GM18507 (cell line): Measurements from ENCODE around the gene DCAF15.
A peak's percentile ranks its signal among the peaks of the same experiment; 100 is the strongest.
"Not testable (repeated sequence)": the region's sequence is repeated elsewhere in the genome, so short reads cannot be mapped to it uniquely, and the experiment has no call there.

Experiments
- DNase-seq: peaks from one replicate; pipeline ENCODE4 v3.0.0; 2011; ENCODE audit warnings: low read depth; ENCODE audit not compliant: insufficient read length; ENCODE audit errors: extremely low spot score
- FAIRE-seq: peaks from 2 replicates; lab custom pipeline; 2011; peaks lifted over from hg19 to GRCh38; lab: Jason Lieb, UNC

DCAF15 gene

DNA sequence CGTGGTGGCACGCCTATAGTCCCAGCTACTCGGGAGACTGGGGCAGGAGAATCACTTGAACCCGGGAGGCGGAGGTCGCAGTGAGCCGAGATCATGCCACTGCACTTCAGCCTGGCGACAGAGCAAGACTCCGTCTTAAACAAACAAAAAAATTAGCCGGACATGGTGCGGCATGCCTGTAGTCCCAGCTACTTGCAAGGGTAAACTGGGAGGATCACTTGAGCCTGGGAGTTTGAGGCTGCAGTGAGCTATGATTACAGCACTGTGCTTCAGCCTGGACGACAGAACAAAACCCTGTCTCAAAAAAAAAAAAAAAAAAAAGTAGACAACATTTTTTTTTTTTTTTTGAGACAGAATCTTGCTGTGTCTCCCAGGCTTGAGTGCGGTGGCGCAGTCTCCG, 19.6 kb downstream of the DCAF15 start:
- not testable (repeated sequence) for FAIRE-seq, DNase-seq

- FAIRE-seq (no peak), DNase-seq (no peak)
Observed at GRCh38 chr19:13972368-13973155, 20.3 kb downstream of the DCAF15 start.

GRCh38 chr19:13973479-13973878, 21.2 kb downstream of the DCAF15 start:
- not testable (repeated sequence) for DNase-seq, FAIRE-seq

DNA sequence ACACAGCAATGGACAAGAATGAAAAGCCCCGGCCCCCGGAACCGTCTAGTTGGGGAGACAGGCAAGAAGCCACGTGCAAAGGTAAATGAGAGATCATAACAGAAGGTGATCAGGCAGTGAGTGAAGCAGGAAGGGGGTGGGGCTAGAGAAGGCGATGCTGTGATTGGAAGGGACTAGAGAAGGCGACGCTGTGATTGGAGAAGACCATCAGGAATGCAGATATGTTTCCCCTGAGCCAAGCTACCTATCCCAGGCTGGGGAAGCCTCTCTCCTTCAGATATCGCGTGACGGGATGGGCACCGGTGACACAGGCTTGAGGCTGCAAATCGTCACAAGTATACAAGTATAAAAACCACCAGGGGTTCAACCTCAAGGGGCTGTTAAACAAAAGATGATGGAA, 21.8 kb downstream of the DCAF15 start:
- FAIRE-seq: no peak
- DNase-seq: no peak

- FAIRE-seq (no peak), DNase-seq (no peak)
Observed at GRCh38 chr19:13975870-13976269, 23.6 kb downstream of the DCAF15 start.

- no peak for FAIRE-seq
Observed at GRCh38 chr19:13976446-13976845, 24.1 kb downstream of the DCAF15 start.

DNA sequence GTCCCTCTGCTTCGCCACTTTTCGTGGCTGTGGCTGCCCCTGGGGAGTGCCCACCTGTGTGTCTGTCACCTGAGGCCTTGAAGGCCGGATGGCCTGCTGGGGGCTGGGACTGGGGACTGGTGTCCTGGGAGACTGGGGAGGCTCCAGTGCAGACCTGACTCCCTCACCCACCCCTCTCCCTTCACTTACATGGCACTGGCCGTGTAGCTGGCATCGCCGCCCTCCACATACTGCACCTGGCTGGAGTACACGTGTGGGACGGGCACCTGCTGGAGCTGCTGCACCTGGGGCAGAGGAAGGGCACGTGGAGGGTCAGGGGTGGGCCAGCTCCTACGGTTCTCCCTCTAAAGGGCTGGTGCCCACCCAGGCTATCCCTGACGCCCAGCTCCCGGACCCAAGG, 25.5 kb downstream of the DCAF15 start:
- no peak for FAIRE-seq
- no peak for DNase-seq

More at GRCh38 chr19:13976446-13976845, 24.1 kb downstream of the DCAF15 start:
- no peak for DNase-seq

DNA sequence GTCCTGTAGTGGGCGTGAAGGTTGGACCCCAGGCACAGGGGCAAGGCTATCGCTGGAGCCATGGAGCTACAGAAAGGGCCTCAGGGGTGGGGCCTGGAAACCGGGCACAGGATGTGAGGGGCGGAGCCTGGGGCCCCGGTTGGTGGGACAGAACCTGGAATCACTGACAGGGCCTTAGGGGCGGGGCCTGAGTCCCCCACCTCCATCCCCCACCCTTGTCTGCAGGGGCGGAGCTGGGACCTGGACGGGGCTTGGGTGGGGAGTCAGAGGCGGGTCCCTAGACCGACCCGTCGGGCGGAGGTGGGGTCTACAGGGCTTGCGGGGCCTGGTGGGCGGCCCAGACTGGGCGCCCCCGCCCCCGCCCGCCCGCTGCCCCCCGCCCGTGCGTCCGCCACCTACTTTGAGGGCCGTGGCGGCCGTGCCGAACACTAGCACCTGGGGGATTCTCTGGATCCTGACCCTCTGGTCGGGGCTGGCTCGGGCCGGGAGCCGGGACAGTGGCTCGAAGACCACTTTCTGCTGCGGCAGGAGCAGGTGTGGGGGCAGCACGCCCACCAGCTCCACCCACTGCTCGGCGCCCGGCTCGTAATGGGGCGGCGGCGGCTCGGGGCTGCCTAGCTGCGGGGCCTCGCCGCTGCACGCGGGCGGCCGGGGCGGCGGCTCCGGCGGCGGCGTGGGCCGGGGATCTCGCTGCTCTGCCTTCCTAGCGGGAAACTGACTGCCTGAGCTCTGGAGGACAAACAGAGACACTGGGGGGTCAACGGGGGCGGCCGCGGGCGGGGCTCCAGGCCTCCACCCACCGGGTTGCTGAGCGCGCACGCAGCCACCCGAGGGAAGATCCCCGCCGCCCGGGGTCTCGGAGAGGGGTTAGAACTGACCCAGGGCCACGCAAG, 26.3 kb downstream of the DCAF15 start:
- no peak for FAIRE-seq
- DNase-seq: no peak

- no peak for DNase-seq
- FAIRE-seq: no peak
Observed at GRCh38 chr19:13979244-13979615, 26.9 kb downstream of the DCAF15 start.

- DNase-seq (no peak), FAIRE-seq (no peak)
Observed at GRCh38 chr19:13979686-13980085, 27.4 kb downstream of the DCAF15 start.

DNA sequence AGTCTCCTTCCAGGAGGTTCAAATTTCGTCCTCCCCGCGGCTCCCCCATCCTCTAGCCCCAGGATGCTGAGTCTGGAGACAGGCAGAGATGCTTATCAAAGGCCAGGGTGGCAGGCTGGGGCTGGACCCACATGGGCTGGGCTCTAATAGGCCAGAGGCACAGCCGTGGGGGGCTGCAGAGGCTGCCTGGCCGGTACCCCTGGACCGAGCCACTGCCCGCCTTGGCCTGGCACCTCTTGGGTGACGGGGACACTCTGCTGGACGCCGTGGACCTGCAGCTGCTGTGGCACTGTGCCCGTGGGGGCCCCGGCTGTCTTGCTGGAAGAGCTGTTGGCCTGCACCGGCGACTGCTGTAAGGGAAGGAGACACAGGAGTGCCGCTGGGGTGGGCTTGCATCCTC, 28.0 kb downstream of the DCAF15 start:
- FAIRE-seq (no peak), DNase-seq (no peak)

DNA sequence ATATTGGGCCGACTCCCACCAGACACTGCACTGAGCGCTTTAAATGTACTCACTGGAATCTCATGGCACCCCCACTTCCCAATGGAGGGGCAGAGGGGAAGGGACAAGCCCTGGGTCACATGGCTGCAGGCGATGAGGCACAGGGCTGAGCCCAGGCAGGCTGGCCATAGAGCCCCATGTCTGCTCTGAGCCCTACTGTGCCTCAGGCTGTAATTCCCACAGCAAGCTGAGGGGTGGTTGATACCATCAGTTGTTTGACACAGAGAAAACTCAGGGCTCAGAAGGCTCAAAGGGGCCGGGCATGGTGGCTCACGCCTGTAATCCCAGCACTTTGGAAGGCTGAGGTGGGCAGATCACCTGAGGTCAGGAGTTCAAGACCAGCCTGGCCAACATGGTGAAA, 28.7 kb downstream of the DCAF15 start:
- DNase-seq (no peak), FAIRE-seq (no peak)

GRCh38 chr19:13981467-13981866, 29.2 kb downstream of the DCAF15 start:
- no peak for FAIRE-seq
- DNase-seq: no peak

DNA sequence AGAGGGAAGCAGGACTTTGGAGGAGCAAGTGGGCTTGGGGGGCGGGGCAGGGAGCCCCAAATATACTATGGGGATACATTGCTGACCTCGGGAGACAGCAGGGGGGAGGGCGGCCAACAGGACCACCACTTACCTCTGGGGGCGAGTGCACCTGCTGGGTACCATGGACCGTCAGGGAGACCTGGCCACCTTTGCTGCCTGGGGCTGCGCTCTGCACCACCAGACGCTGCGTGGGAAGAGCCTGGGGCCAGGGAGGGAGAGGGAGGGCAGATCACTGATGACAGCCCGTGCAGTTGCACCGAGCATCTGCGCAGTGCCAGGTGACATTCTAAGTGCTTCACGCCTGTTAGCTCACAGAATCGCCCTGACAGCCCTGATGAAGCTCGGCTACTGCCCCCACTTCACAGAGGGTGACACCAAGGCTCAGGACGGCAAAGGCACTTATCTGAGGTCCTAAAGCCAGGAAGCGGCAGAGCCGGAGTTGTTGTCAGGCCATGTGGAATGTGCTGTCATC, 29.7 kb downstream of the DCAF15 start:
- FAIRE-seq: no peak
- no peak for DNase-seq

DNA sequence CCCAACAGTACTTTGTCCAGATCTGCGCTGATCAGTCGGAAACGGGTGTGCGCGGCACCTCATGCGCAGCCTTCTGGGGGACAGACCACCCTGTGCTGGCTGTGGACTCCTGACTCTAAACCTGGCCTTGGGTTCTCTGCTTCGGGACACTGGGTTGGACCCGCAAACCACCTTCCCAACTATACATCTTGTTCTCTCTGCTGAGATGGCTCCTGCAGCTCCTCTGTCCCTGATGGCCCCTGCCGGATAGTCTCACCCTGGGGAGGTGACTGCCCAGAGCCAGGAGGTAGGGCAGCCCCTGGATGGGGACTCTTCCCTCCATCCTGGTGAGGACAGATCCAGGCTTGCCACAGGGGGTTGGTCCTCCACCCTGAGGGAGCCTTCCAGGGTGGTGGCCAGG, 30.5 kb downstream of the DCAF15 start:
- DNase-seq (no peak), FAIRE-seq (no peak)

DNA sequence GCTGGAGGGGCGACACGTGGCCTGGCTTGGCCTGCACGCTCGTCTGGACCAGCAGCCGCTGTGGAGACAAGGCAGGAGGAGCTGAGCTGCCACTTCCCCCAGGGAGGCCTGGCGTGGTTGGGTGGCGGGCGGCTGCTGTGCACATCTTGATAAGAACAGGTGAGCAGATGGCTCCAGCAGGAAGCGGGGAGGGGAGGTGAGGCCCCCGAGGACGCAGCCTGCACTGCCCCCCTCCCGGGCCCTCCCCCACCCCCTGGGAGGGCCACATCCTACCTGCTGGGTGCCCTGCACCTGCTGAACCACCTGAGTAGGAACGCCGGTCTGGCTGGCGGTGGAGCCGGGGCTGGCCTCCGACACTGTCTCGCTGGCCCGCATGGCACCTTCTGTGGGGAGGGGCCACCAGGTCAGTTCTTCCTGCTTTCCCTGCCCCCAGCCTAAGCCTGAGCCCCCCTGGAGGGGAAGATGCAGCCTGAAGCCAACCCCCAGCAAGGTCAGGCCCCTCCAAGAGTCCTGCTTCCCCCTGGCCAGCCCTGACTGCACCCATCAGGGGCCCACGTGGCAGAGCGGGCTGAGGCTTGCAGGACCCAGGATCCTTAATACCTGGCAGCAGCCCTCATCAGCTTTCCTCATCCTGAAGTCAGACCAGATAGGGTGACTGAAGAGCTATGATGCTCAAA, 31.0 kb downstream of the DCAF15 start:
- no peak for FAIRE-seq
- no peak for DNase-seq

GRCh38 chr19:13984186-13984585, 31.9 kb downstream of the DCAF15 start:
- FAIRE-seq (no peak), DNase-seq (no peak)

GRCh38 chr19:13984875-13985741, 32.8 kb downstream of the DCAF15 start:
- DNase-seq (no peak), FAIRE-seq (peak; percentile 64)

DNA sequence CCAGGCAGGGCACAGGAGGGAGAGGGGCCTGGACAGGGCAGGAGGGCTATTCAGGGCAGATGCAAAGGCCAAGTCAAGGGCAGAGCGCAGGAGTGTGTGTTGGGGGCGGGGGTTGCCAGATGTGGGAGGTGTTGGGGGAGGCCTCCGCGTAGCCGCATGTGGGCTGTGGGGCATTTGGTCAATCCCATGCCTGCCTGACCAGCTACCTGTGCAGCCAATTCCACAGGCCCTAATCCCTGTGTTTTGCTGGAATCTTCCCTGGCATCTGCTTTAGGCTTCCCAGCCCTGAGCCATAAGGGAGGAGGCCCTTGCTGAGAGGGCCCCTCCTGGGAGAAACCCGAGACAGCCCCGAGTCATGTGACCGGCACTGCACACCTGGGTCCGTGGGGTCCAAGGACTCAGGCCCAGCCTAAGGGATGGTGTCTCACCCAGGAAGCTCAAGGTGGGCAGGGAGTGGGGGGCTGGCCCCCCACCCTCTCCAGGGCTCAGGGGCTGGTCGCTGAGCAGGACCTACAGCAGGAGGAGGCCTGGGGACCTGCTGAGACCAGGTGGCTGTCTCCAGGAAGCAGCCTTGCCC, 33.5 kb downstream of the DCAF15 start:
- no peak for FAIRE-seq
- DNase-seq: no peak
